Stimulated activated CD8-positive, alpha-beta memory T cell treated with anti-CD3 and anti-CD28 coated beads, Interleukin-12 subunit alpha, Interleukin-12 subunit beta, amount 100 ng/mL, for 24 hours (primary cell): ENCODE results near the gene CPHXL.

Experiments used
- DNase-seq: peaks from one replicate; pipeline ENCODE4 v3.0.0-alpha.2; 2020; ENCODE audit errors: extremely low read depth

Gene CPHXL

DNA sequence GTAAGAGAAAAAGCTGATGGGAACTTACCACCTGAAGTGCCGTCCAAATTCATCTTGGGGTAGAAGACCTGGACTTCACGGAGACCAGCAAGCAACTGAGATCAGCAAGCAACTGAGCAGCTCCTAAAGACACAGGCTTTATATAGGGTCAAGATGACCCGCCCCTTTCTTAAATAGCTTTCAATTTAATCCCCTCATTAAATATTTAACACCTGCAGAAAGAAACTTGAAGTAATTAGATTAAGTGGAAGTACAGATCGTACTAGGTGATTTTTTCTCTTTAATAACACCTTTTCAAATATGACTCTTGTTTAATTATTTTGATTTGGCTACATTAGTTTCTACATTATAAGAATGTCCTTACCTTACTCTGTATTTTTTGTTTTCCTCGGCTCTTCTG lies at the start of gene CPHXL:
Gene CPHXL (minus strand): TSS at position 101 of the 400 bp plus-strand sequence. CDS start 48 bp downstream, at position 53.
- no peak for DNase-seq

DNA sequence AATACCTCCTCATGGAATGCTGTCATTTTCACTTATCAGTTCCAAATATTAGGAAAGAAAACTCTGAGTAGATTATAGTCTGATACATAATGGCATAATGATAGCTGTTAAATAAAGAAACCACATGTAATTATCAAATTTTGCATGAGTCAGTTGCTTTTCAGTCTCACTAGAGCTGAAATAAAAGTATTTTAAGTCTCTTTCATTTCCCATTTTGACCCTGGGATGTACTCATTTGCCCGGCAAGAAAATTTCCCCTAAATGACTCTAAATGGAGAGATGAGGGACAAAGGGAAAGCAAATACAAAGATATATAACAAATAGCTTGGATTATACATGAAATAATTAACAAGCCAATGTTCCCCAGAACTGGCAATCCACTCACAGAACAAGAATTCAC lies 47.9 kb upstream of the CPHXL start:
- DNase-seq, result no peak

DNA sequence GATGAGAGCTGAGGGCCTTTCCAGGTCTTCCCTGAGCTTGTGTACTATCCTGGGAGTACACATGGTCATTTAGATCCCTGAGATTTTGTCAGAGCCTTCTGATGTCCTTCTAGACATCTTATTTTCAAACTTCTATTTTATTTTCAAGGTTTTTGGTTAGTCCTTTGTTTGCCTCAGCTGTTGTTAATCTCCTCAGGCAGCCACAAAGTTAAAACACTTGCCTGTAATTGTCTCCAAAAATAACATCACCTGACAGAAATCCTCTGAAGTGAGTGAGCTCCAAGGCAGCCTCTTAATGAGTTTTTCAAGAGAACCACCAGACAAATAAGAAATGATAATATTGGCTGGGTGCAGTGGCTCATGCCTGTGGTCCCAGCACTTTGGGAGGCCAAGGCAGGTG lies 43.8 kb upstream of the CPHXL start:
- DNase-seq, result no peak

DNA sequence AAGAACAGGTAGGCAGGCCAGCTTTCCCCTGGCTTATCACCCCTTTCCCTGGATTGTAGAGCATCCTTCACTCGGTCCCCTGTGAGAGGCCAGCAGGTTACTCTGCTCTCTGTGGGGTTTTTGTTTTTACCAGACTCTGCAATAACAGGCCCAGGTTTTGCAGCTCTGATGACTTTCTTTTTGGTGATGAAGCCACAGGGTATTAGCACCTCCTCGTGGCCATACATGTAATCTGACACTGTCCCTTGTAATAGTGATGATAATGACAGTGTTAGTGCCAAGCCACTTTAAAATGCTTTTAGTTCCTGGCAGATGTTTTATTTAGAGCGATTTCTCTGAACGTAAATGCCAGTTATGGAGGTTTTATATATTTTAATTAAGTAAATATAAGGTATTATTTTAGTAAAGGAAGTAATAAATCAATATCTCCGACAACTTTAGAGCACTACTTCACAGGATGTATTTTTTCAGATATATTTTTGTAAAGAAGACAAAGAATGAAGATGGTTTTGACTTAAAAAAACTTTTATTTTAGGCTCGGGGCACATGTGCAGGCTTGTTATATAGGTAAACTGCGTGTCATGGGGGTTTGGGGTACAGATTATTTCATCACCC lies 38.0 kb upstream of the CPHXL start:
- DNase-seq, result no peak

DNA sequence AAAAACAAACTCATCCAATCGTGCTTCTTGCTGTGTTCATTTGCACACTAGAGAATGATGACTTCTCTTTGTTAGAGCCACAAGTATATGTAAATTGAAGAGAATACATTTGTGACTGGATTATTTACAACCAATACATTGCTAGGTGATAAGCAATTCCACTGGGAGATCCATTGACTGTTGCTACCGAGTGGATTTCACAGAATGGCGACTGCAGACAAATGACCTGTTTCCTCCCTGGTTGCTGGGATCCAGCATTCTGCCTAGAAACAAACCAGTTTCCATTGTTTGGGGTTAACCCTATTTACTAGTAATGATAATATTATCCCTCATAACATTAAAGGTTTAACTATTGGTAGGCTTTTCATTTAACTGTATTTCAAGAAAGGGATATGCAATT lies 36.9 kb upstream of the CPHXL start:
- DNase-seq, result no peak

DNA sequence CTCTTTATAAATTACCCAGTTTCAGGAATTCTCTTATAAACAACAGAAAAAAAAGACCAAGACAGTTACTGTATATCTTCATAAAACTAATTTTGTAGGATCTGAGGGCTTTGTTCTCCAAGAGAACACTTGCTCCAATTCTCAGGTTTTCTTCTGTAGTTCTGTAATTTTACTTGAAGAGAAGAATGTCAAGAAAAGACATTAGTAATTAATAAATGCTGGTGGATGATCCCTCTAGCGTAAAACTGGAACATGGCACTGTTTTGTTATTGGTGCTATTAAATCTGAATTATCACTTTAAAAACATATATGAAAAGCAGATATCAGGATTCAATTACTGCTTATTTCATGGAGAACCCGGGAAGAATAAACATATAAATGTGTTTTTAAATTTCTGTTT lies 36.5 kb upstream of the CPHXL start:
- no peak for DNase-seq

DNA sequence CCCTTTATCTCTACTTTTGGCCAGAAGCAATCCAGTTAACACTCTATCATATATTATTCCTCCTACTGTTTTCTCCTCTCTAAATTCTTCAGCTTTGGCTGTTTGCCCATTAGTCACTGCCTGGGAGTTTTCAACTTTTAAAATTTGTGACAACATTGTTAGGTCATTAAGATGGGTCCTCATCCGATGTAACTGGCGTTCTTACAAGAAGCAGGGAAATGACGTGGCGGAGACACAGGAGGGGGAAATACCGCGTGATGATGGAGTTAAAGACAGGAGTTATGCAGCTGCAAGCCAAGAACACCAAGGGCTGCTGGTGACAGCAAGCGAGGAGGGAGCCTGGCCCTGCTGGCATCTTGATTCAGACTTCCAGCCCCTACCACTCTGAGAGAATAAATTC lies 34.8 kb upstream of the CPHXL start:
- DNase-seq, result no peak

DNA sequence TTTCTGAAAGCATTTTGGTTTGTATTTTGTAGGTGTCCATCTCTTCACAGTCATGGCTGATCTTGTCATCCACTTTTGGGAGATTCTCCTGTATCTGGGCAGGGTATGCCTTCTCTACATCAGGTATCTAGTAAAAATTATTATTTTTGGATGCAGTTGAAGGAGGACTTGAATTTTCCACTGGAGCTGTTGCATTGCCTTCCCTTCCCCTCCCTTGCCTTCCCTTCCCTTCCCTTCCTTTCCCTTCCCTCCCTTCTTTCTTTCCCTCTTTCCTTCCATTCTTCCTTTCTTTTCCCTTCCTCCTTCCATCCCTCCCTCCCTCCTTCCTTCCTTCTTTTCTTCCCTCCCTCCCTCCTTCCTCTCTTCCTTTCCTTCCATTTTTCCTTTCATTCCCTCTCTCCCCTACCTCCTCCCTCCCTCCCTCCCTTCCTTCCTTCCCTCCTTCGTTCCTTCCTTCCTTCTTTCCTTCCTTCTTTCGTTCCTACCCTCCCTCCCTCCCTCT lies 33.8 kb upstream of the CPHXL start:
- no peak for DNase-seq

DNA sequence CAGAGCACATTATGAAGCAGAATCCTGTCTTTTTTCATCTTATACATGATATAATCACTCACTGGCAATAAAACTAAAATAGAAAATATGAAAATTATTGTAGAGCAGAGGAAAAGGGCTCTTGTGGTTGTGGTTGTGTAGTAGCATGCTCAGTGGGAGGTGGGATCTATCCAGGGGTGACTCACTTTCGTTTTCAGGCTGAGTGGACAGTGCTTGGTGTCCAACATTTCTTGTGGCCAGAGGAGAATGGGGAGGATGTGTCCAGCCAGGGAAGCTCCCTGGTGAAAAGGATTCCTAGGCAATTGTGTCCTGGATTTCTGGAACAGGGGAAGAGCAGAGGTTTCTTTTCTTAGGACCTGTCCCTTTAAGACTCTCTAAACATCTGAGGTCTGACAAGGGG lies 31.9 kb upstream of the CPHXL start:
- no peak for DNase-seq

DNA sequence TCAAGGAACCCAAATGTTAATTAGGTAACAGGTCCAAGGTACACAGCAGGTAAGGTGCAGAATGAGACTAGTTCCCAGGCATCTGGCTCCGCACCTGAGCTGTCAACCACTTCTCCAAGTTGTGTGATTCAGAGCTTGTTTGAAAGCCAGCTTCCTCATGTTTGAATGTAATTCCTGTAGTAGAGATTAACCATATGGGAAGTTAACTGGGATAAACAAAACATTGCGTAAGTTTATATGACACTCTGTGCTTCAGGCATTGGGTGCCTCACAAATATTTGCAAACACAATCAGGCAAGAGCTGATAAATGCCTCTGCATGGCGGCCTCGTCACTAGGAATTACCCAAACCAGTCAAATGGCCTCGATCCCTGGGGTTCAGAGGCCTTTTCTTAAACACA lies 27.9 kb upstream of the CPHXL start:
- no peak for DNase-seq

DNA sequence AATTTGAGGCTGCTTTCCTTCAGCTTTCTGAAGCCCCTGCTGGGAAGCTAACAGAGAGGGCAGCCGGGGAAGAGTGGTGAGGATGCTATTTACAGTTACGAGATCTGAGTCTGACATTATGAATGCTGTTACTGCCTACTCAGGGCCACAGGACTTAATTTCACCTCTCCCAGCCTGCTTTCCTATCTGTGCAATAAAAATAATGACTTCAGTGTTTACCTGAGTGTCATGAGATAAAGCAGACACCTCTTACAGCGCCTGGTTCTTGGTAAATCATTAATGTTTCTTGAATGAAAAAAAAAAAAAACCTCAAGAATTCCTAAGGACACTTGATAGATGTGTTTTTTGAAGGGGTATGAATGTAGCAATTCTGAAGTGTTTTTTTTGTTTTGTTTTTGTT lies 24.2 kb upstream of the CPHXL start:
- no peak for DNase-seq

DNA sequence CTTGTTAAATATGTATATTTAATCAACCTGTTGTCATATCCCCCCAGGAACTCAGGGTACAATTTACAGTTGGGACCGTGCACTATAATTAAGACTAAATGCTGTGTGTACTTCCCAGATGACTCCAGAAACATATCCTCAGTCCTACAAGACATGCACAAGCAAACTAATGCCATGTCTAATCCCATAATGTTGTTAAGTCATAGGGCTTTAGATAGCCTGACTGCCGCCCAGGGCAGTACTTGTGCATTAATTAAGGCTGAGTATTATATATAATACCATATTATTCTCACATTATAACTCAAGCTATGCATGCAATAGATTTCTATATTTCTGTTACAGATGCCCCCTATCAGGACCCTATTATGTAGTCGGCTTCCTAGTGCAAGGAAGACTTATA lies 20.1 kb upstream of the CPHXL start:
- no peak for DNase-seq

DNA sequence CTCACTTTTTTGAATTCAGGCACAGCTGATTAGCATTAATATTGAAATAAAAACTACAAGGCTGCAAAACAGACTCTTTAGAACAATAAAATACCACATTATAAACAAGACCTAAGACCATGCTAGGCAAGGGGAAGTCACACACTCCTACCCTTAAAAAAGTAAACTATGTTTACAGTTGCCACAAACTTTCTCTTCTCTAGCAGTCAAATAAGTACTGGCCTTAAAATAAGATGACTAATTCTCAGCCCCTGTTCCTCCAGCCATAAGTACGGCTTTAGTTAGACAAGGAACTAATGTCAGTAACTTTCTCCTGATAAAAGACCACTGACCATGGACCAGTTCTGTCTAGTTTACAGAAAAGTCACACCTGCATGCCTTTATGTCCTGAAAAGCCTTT lies 19.5 kb upstream of the CPHXL start:
- DNase-seq, result no peak

DNA sequence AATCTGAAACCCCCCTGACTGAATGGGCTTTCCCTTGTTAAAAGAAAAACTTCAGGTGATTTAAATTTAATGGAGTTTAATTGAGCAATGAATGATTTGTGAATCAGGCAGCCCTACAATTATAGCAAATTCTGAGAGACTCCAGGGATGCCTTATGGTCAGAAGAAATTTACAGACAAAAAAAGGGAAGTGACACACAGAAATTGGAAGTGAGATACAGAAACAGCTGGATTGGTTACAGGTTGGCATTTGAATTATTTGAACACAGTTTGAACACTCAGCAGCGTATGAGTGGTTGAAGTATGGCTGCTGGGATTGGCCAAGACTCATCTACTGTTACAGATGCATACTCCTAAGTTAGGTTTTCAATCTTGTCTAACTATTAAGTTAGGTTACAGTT lies 19.0 kb upstream of the CPHXL start:
- no peak for DNase-seq

DNA sequence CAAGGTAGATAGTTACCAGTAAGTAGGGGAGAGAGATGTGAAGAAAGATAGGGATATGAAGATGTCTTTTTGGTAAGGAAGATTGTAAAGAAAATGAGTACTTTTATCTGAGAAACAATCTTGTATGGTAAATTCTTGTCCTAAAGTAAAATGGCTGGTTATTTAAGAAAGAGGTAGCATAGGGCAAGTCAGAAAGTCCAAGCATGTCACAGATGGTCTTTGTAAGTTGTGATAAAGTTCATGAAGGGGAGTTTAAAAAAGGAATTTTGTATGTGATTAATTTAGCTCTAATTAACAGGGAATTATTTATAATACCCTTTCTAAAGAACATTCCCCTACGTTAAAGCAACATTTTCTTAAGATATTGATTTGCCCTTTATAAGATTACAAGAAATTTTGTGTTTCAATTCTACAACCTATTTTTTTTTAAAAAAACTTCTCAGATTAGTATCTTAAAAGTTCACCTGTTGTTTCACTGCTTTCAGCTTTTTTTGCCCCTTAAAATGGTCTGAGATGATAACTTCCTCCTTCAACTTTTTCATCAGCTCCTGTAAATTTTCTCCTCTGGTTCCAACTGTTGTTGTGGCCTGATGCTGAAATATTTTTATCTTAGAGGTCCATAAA lies 16.2 kb upstream of the CPHXL start:
- DNase-seq, result no peak

DNA sequence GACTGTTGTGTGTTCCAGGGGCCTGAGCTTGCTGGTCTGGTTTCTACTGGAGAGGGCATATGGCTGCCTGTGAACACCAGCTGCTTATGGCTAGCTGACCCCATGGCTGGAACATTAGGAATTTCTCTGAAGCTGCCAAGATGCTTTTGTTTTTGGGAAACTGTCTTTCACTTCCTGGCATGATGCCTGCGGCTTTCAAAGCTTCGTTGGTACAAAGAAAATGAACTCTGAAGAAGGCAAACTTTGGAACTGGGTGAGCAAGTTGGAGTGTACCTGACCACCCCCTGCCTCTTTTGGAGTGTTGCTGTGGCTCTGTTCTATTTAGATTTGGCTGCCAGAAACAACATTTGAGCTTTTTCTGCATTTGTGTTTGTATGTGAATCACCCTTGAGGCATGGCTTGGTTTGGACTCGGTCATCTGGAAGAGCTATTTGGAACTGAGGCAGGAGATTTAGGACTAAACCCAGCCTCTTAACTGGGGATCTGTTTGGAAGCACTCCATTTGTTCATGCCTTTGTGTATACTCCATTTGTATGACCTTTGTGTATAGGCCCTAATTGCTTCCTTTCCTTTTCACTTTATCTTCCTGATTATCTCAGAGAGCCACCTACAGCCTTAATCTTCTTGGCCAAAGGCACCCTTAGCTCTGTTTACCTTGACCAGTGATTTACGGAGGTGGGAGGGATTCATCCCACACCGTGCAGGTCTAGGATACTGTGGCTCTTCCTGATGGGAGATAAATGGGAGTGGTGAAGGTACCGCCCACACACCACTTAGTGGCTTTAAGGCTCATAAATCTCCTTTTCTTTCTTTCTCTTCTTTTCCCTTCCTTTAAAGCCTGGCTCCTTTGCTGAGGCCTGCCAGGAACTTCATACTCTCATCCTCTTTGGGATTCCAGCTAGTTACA lies 7.3 kb upstream of the CPHXL start:
- DNase-seq, result no peak

DNA sequence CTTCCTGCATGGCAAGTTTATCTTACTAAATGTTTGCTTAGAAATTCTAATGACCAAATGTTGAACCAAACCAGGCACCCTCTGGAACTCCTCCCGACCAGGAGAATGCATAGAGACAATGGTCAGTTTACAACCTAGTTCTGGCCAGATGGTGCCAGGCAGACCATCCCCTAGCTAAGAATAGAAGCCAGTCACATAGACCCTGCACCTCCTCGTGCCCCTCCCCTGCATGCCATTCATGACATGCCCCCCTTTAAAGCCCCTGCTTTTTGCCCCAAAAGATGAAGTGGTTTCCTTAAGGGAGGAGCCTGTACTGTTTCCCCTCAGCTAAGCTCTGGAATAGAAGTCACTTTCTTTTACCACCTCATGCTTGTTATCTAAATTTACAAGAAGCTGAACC lies 6.6 kb upstream of the CPHXL start:
- no peak for DNase-seq

DNA sequence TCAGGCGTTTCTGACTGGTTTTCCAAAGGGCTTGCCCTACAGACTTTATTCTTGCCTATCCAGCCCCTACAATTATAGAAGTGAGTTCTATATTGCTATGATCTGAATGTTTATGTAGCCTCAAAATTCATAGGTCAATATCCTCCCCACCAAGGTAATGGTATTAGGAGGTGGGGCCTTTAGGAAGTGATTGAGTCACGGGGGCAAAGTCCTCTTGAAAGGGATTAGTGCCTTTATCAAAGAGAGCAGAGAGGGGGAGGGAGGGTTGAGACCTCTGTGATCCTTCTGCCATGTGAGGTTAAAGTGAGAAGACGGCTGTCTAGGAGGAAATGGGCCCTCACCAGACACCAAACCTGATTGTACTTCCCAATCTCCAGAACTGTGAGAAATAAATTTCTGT lies 931 bp upstream of the CPHXL start:
- no peak for DNase-seq

DNA sequence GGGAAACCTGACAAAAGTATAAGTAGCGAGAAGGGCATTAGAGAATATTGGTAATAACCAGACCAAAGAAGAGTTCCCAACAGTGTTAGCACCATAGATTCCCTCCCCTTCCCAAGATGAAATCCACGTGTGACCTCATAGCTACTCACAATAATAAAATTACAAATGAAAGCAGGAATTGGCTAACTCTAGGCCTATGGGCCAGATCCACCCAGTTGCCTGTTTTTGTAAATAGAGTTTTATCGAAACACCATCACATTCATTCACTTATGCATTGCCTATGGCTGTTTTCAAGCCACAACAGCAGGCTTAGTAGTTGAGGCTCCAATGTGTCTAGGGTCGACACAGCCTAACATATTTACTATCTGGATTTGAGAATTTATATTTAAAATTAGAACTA lies 7.8 kb downstream of the CPHXL start:
- no peak for DNase-seq

DNA sequence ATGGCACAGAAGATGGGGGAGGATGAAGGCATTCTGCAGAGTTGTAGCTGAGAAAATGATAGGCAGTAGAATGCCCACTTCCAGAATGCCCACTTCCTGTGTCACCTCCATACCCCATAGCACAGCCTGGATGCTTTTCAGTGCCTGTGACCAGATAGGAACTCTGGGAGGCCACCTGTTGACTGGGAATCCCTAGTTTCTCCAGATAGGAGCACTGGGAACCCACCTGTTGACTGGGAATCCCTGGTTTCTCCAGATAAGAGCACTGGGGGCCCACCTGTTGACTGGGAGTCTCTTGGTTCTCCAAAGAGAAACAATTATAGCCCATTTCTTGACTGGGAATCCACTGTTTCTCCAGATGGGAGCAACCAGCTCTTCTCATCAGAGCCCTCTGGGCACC lies 11.6 kb downstream of the CPHXL start:
- no peak for DNase-seq

DNA sequence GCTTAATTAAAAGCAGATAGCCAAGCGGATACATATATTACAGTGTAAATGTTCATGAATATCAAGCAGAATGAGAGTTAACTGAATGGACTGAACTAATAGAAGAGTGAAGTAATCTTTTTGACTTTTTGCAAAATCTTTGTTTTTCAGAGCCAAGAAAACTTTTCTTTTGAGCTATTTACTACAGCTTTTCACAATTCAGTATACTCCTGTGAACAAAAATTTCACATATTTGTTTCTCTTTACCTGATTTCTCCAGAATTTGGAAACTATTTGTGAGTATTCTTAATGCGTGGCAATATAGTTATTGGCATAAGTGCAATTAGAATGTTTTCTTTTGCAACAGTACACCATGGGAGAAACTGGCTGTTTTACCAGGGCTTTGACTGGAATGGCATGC lies 15.9 kb downstream of the CPHXL start:
- DNase-seq, result no peak

DNA sequence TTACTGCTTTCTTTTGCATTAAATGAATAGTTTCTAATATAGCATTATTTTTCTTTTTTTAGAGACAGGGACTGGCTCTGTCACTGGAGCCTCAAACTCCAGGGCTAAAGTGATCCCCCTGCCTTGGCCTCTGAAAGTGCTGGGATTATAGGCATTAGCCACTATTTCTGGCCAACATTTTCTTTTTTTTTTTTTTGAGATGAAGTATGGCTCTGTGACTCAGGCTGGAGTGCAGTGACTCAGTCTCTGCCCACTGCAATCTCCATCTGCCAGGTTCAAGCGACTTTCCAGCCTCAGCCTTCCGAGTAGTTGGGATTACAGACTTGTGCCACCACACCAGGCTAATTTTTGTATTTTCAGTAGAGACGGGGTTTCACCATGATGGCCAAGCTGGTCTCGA lies 23.0 kb downstream of the CPHXL start:
- no peak for DNase-seq

DNA sequence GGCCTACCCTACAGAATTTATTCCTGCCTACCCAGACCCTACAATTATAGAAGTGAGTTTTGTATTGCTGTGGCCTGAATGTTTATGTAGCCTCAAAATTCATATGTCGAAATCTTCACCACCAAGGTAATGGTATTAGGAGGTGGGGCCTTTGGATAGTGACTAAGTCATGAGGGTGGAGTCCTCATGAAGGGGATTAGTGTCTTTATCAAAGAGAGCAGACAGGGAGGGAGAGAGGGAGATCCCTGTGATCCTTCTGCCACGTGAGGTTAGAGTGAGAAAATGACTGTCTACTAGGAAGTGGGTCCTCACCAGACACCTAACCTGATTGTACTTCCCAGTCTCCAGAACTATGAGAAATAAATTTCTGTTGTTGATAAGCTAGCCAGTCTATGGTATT lies 24.0 kb downstream of the CPHXL start:
- DNase-seq, result no peak
